ENCODE measurements around the gene RGS21.

The RGS21 gene

DNA sequence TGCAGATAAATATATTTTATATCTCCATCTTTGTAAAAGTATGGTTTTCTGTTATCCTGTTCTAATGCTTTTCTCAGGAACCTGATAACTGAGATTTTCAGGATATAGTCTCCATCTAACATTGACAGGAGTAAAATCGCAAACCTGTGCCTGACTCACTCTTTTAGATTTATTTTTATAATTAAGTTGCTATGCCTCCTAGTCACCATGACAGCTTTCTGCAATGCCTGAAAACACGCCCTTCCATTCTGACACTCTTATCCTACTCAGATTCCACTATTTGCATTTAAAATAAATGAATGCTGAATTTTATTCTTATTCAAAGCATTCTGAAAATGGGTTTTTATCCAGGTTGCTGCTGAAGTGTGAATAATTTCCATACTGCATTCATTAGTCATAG lies 62.8 kb downstream of the RGS21 start:
- DNase-seq: no peak

GRCh38 chr1:192382758-192383157 lies 66.0 kb downstream of the RGS21 start:
- DNase-seq: no peak

GRCh38 chr1:192386051-192386650 lies 69.4 kb downstream of the RGS21 start:
- no peak for DNase-seq

- no peak for DNase-seq
These were observed 78.4 kb downstream of the RGS21 start for GRCh38 chr1:192395211-192395610.

GRCh38 chr1:192395895-192396294 lies 79.1 kb downstream of the RGS21 start:
- DNase-seq: no peak

GRCh38 chr1:192399161-192399560 lies 82.4 kb downstream of the RGS21 start:
- DNase-seq: no peak

GRCh38 chr1:192401825-192402224 lies 85.0 kb downstream of the RGS21 start:
- DNase-seq: no peak

- no peak for DNase-seq
These were observed 85.8 kb downstream of the RGS21 start for GRCh38 chr1:192402571-192402970.

- DNase-seq: no peak
These were observed 90.4 kb downstream of the RGS21 start for GRCh38 chr1:192407206-192407605.
